Caco-2 (cell line): ENCODE measurements around the gene OR8I2. TPM values are rescaled to one million over a fixed set of nuclear protein-coding genes. Genes with fewer than 3 reads are reported as not detected.

Experiments used
- Bru-seq: library from RNA; stranded (reverse); fragments of 400-500 nt; gene quantifications from one replicate; lab custom pipeline; 2021; lab: Mats Ljungman, UMichigan
- BruChase-seq, 2 experiments: library from RNA; stranded (reverse); fragments of 400-500 nt; gene quantifications; one replicate each; lab custom pipeline; 2021; lab: Mats Ljungman, UMichigan
- BruUV-seq: library from RNA; stranded (reverse); fragments of 400-500 nt; replicated peaks from 2 replicates; lab custom pipeline; 2021; lab: Mats Ljungman, UMichigan
- CTCF ChIA-PET: fragments of 300-600 bp; sonication (Branson Sonifier 250); formaldehyde crosslinking; loops from one replicate; lab custom pipeline; 2022; ENCODE audit warnings: antibody characterized with exemption; lab: Charles Lee
- POLR2A ChIA-PET: fragments of 300-600 bp; sonication (Branson Sonifier 250); formaldehyde crosslinking; loops from one replicate; lab custom pipeline; 2022; ENCODE audit warnings: antibody characterized with exemption; lab: Charles Lee
- DNase-seq, 2 experiments: peaks; one replicate each; pipeline versions ENCODE4 v3.0.0 to v3.0.0-alpha.2; 2020 to 2022
- H3K27me3 ChIP-seq: replicated peaks from 2 replicates; pipeline ENCODE4 v1.6.0; 2011; ENCODE audit warnings: low read length; ENCODE audit not compliant: control insufficient read depth, insufficient read depth
- H3K36me3 ChIP-seq: 2 replicates; pipeline ENCODE4 v1.5.1; 2011; ENCODE audit warnings: low read length; ENCODE audit not compliant: control insufficient read depth, insufficient read depth
- H3K4me1 ChIP-seq: fragments of 250-450 bp; sonication (Bioruptor Pico); 2 replicates; pipeline ENCODE4 v1.5.1; 2020; ENCODE audit warnings: mild to moderate bottlenecking
- H3K4me3 ChIP-seq: 2 replicates; pipeline ENCODE4 v1.5.1; 2011; ENCODE audit warnings: low read depth, mild to moderate bottlenecking, control low read depth, low read length
- H3K9me3 ChIP-seq: fragments of 250-450 bp; sonication (Bioruptor Pico); 2 replicates; pipeline ENCODE4 v1.5.1; 2020; ENCODE audit warnings: mild to moderate bottlenecking, moderate library complexity
- H3K27ac Mint-ChIP-seq: one replicate; pipeline ENCODE4 v1.8.0; 2022; ENCODE audit warnings: mixed read lengths; ENCODE audit not compliant: unreplicated experiment
- H3K27me3 Mint-ChIP-seq: one replicate; pipeline ENCODE4 v1.8.0; 2022; ENCODE audit warnings: mixed read lengths; ENCODE audit not compliant: insufficient read depth, unreplicated experiment
- H3K36me3 Mint-ChIP-seq: one replicate; pipeline ENCODE4 v1.8.0; 2022; ENCODE audit warnings: mild to moderate bottlenecking, mixed read lengths; ENCODE audit not compliant: insufficient read depth, unreplicated experiment
- H3K4me1 Mint-ChIP-seq: one replicate; pipeline ENCODE4 v1.8.0; 2022; ENCODE audit warnings: low read depth, mixed read lengths; ENCODE audit not compliant: unreplicated experiment
- H3K4me3 Mint-ChIP-seq: one replicate; pipeline ENCODE4 v1.8.0; 2022; ENCODE audit warnings: mild to moderate bottlenecking, moderate library complexity, mixed read lengths; ENCODE audit not compliant: unreplicated experiment
- H3K9me3 Mint-ChIP-seq: one replicate; pipeline ENCODE4 v1.8.0; 2022; ENCODE audit warnings: mixed read lengths; ENCODE audit not compliant: unreplicated experiment
- CTCF ChIP-seq, 2 experiments: fragments of 200-600 bp in 1 of 2; IDR thresholded peaks; 1 replicate in 1 of 2; 2 replicates in 1 of 2; pipeline versions ENCODE4 v1.5.1 to v1.8.0; 2011 to 2022; ENCODE audit warnings: antibody characterized with exemption in 1 of 2, control low read depth in 1 of 2, inconsistent platforms in 1 of 2, low read depth in 1 of 2, low read length in 1 of 2, mild to moderate bottlenecking in 1 of 2, moderate library complexity in 1 of 2; ENCODE audit not compliant: insufficient read depth in 1 of 2, severe bottlenecking in 1 of 2, unreplicated experiment in 1 of 2
- intact Hi-C: fragments of 100-400 bp; cut with micrococcal nuclease; formaldehyde crosslinking; loops from one replicate; pipeline ENCODE4 v1.10.0; 2022; ENCODE audit not compliant: unreplicated experiment
- long read RNA-seq: library from polyadenylated mRNA; stranded (forward); transcript quantifications from one replicate; pipeline ENCODE4 v2.0.0, GENCODE V29; 2022
- total RNA-seq: library from RNA; stranded (reverse); gene quantifications from 2 replicates; pipeline ENCODE4 v1.2.3, GENCODE V29; 2022

Gene OR8I2
- not detected in 2 replicates for total RNA-seq
- not detected for Bru-seq, nascent RNA
- BruChase-seq, experiment 1, labeled RNA remaining after a 2-hour chase: not detected
- BruChase-seq, experiment 2, labeled RNA remaining after a 6-hour chase: not detected
- long read RNA-seq: 0 reads

- no peak for DNase-seq
- H3K36me3 ChIP-seq: no peaks in the 10 kb centered on the region
- CTCF ChIA-PET: no interaction called here
- H3K27me3 ChIP-seq: no peaks in the 10 kb centered on the region
- H3K9me3 ChIP-seq: no peaks in the 10 kb centered on the region
- H3K4me1 Mint-ChIP-seq: no peaks in the 10 kb centered on the region
- no peaks in the 10 kb centered on the region for H3K27me3 Mint-ChIP-seq
- H3K36me3 Mint-ChIP-seq: no peaks in the 10 kb centered on the region
- H3K27ac Mint-ChIP-seq: no peak within 1 kb of the TSS
- no peaks in the 10 kb centered on the region for H3K4me1 ChIP-seq
- BruUV-seq: no TSS peak
- H3K4me3 Mint-ChIP-seq: no peak within 1 kb of the TSS
- H3K4me3 ChIP-seq: no peak within 1 kb of the TSS
- intact Hi-C loops: loop anchor here (5.0 kb wide), 1 partner anchor 376 kb away; no protein-coding TSS in a partner anchor
- H3K9me3 Mint-ChIP-seq: peaks cover 9% of the 10 kb centered on the region
- no peak for TF ChIP-seq CTCF (IDR thresholded peaks at IDR 0.05; ENCODE audit: insufficient read depth in 1 of 2, low read depth in 1 of 2, low read length in 1 of 2, severe bottlenecking in 1 of 2, unreplicated experiment in 1 of 2)
- POLR2A ChIA-PET: no interaction called here
These were observed at the start of gene OR8I2 for GRCh38 chr11:56093008-56093407. Gene OR8I2, plus strand, starts transcription at chr11:56093308. Its CDS starts 0 bp downstream, at chr11:56093308.

- no peaks in the 10 kb centered on the region for H3K9me3 ChIP-seq
- POLR2A ChIA-PET: no interaction called here
These were observed 47.6 kb upstream of the OR8I2 start for GRCh38 chr11:56045538-56045937.

GRCh38 chr11:56048480-56048879, 44.6 kb upstream of the OR8I2 start:
- Mint-ChIP-seq H3K27ac (no peak overlapping the region), H3K27me3 (no peaks in the 10 kb centered on the region), H3K4me3 (no peak overlapping the region), H3K4me1 (peaks cover 13% of the 10 kb centered on the region), H3K9me3 (peaks cover 16% of the 10 kb centered on the region), H3K36me3 (no peaks in the 10 kb centered on the region)
- Histone ChIP-seq H3K4me1 (peaks cover 3% of the 10 kb centered on the region; the same call in 1 of the 2 replicates), H3K4me3 (no peak overlapping the region), H3K27me3 (no peaks in the 10 kb centered on the region), H3K9me3 (peaks cover 7% of the 10 kb centered on the region; the same call in 1 of the 2 replicates), H3K36me3 (no peaks in the 10 kb centered on the region)
- no peak for TF ChIP-seq CTCF (IDR thresholded peaks at IDR 0.05; ENCODE audit: insufficient read depth in 1 of 2, low read depth in 1 of 2, low read length in 1 of 2, severe bottlenecking in 1 of 2, unreplicated experiment in 1 of 2)
- ChIA-PET CTCF (no interaction called here), POLR2A (no interaction called here)
- DNase-seq: no peak
- intact Hi-C loops: no loop called here
- BruUV-seq: no TSS peak

More at GRCh38 chr11:56045538-56045937, 47.6 kb upstream of the OR8I2 start:
- Histone ChIP-seq H3K4me3 (no peak overlapping the region), H3K27me3 (no peaks in the 10 kb centered on the region), H3K36me3 (no peaks in the 10 kb centered on the region), H3K4me1 (no peaks in the 10 kb centered on the region)
- no peak for DNase-seq
- TF ChIP-seq CTCF (IDR thresholded peaks at IDR 0.05; ENCODE audit: insufficient read depth in 1 of 2, low read depth in 1 of 2, low read length in 1 of 2, severe bottlenecking in 1 of 2, unreplicated experiment in 1 of 2): no peak
- Mint-ChIP-seq H3K36me3 (peaks cover 3% of the 10 kb centered on the region), H3K4me3 (no peak overlapping the region), H3K4me1 (peaks cover 3% of the 10 kb centered on the region), H3K27me3 (no peaks in the 10 kb centered on the region), H3K27ac (no peak overlapping the region), H3K9me3 (peaks cover 12% of the 10 kb centered on the region)
- BruUV-seq: no TSS peak
- CTCF ChIA-PET: no interaction called here
- intact Hi-C loops: no loop called here
